Measurements from ENCODE around the gene INTS2.

- TF ChIP-seq CTCF (conservative IDR thresholded peaks at IDR 0.05; ENCODE audit: low read depth, low read length): no peak
- no peak for TF ChIP-seq EZH2 (IDR thresholded peaks at IDR 0.05; ENCODE audit: borderline replicate concordance, low read depth, low read length, poor library complexity, severe bottlenecking)
Observed at GRCh38 chr17:61946359-61946758, 18.6 kb upstream of the INTS2 start.
